AG04450 (cell line): ENCODE results near the gene SDK1. TPM values are rescaled to one million over a fixed set of nuclear protein-coding genes. Genes with fewer than 3 reads are reported as not detected.

Source experiments
- CTCF ChIA-PET: fragments of 300-600, 350-600 bp; formaldehyde crosslinking; extraction: SDS; loops from one replicate; lab custom pipeline; 2022; ENCODE audit warnings: antibody characterized with exemption, inconsistent platforms; lab: Charles Lee
- POLR2A ChIA-PET: fragments of 350-600 bp; formaldehyde crosslinking; extraction: SDS; loops from one replicate; lab custom pipeline; 2021; ENCODE audit warnings: antibody characterized with exemption, inconsistent platforms; lab: Yijun Ruan, JAX
- DNase-seq: peaks from one replicate; pipeline ENCODE4 v3.0.0-alpha.2; 2011; ENCODE audit warnings: low read depth, low spot score
- H3K27ac ChIP-seq: one replicate; pipeline ENCODE4 v1.5.1; 2012; ENCODE audit warnings: low read depth, low read length, control low read depth
- H3K27me3 ChIP-seq: one replicate; pipeline ENCODE4 v1.6.0; 2012; ENCODE audit warnings: low read length; ENCODE audit not compliant: control insufficient read depth, insufficient read depth
- H3K4me3 ChIP-seq: 2 replicates; pipeline ENCODE4 v1.5.1; 2011; ENCODE audit warnings: mild to moderate bottlenecking, low read depth, low read length, control low read depth
- H3K9me3 ChIP-seq: 2 replicates; pipeline ENCODE4 v1.5.1; 2012; ENCODE audit warnings: low read length; ENCODE audit not compliant: control insufficient read depth, insufficient read depth
- CTCF ChIP-seq: IDR thresholded peaks from 2 replicates; pipeline ENCODE4 v1.5.1; 2011; ENCODE audit warnings: low read depth, low read length, control low read depth, inconsistent platforms
- polyA plus RNA-seq: library from polyadenylated mRNA; depleted of rRNA; stranded (reverse); fragments of >200 nt; gene quantifications from 2 replicates; pipeline ENCODE4 v1.2.3, GENCODE V29; 2011

The SDK1 gene
- polyA plus RNA-seq, 1 experiment, result 2.2 TPM

- Histone ChIP-seq H3K9me3 (no peaks in the 10 kb centered on the region), H3K27ac (no peak overlapping the region), H3K4me3 (no peak overlapping the region), H3K27me3 (no peaks in the 10 kb centered on the region)
- TF ChIP-seq CTCF, result no peak
- POLR2A ChIA-PET, result no interaction called here
- CTCF ChIA-PET, result no interaction called here
- DNase-seq, result no peak
Measured at GRCh38 chr7:3463696-3464095, 162.6 kb downstream of the SDK1 start.

- DNase-seq, result no peak
- no peak for TF ChIP-seq CTCF
- H3K4me3 ChIP-seq, result no peak overlapping the region
- POLR2A ChIA-PET, result no interaction called here
- H3K27me3 ChIP-seq, result no peaks in the 10 kb centered on the region
- H3K27ac ChIP-seq, result no peak overlapping the region
- CTCF ChIA-PET, result interaction anchor here (0.7 kb wide), 1 partner anchor 264 kb away, joined by 3 read pairs; no protein-coding TSS in a partner anchor
- H3K9me3 ChIP-seq, result no peaks in the 10 kb centered on the region
Measured at GRCh38 chr7:3464900-3465622, 164.0 kb downstream of the SDK1 start.

- no peak overlapping the region for H3K27ac ChIP-seq
- H3K27me3 ChIP-seq, result no peaks in the 10 kb centered on the region
- CTCF ChIA-PET, result no interaction called here
- no peak overlapping the region for H3K4me3 ChIP-seq
- H3K9me3 ChIP-seq, result no peaks in the 10 kb centered on the region
- no peak for TF ChIP-seq CTCF
- no peak for DNase-seq
- POLR2A ChIA-PET, result interaction anchor here (0.9 kb wide), 1 partner anchor 12 kb away, joined by 3 read pairs; no protein-coding TSS in a partner anchor
Measured at GRCh38 chr7:3466261-3466660, 165.2 kb downstream of the SDK1 start.

GRCh38 chr7:3469641-3470040 lies 168.6 kb downstream of the SDK1 start:
- TF ChIP-seq CTCF, result no peak
- Histone ChIP-seq H3K27me3 (no peaks in the 10 kb centered on the region), H3K27ac (no peak overlapping the region), H3K9me3 (no peaks in the 10 kb centered on the region), H3K4me3 (no peak overlapping the region)
- ChIA-PET CTCF (no interaction called here), POLR2A (no interaction called here)
- no peak for DNase-seq

GRCh38 chr7:3480197-3480596 lies 179.1 kb downstream of the SDK1 start:
- no peaks in the 10 kb centered on the region for H3K27me3 ChIP-seq
- DNase-seq, result no peak
- H3K27ac ChIP-seq, result no peak overlapping the region
- no peak overlapping the region for H3K4me3 ChIP-seq
- POLR2A ChIA-PET, result no interaction called here
- CTCF ChIA-PET, result interaction anchor here (0.5 kb wide), 1 partner anchor 415 kb away, joined by 7 read pairs; no protein-coding TSS in a partner anchor
- no peaks in the 10 kb centered on the region for H3K9me3 ChIP-seq
- TF ChIP-seq CTCF, result no peak
